ENCODE results near the gene SLAIN2.
A peak's percentile ranks its signal among the peaks of the same experiment; 100 is the strongest.

The SLAIN2 gene

DNA sequence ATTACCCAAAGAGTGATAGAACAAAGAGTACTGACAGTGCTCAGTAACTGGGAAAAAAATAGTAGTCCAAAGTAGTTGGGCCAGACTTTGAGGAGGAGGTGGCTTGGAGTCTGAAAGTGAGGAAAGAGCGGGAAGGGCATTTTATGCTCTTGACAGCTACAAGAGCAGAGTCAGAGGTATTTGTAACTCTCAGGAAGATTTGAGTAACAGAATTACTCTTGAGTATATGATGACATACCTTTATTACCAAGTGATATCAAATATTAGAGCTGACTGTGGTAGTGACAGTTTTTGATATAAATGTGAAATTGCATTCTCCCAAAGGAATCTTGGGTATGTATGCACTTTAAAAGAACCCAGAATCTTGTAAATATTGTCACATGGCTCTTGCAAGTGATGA is 2.2 kb downstream of the SLAIN2 start:
- Mint-ChIP-seq H3K36me3 (peaks cover 14% of the 10 kb centered on the region), H3K4me1 (peaks cover 55% of the 10 kb centered on the region), H3K4me3 (peak overlapping the region; percentile 95), H3K27ac (peak overlapping the region; percentile 99), H3K9me3 (no peaks in the 10 kb centered on the region)
- DNase-seq (ENCODE audit: low spot score in 2 of 2) (no peak), ATAC-seq (no peak)

DNA sequence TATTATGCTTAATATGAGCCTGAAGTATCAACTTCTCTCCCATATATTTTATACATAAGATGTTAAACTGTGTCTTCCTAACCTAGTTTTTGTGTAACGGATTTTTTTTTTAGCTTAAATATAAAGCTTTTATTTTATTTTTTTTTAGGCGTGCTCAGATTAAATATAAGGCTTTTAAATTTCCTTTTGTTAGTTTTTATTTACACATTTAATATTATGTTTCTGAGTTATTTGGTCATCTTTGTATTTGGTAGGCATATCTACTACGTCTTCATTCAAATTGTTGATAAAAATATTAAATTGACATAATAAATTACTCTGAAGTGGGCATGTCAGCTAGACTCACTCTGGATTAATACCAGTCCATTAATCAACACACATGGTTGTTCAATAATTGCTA is 4.2 kb downstream of the SLAIN2 start:
- H3K4me3 Mint-ChIP-seq, result no peak overlapping the region
- no peaks in the 10 kb centered on the region for H3K9me3 Mint-ChIP-seq
- peaks cover 7% of the 10 kb centered on the region for H3K36me3 Mint-ChIP-seq
- peaks cover 58% of the 10 kb centered on the region for H3K4me1 Mint-ChIP-seq
- DNase-seq (ENCODE audit: low spot score in 2 of 2) (no peak), ATAC-seq (no peak)
- no peak overlapping the region for H3K27ac Mint-ChIP-seq

- H3K4me1 Mint-ChIP-seq, result peaks cover 69% of the 10 kb centered on the region
- no peak overlapping the region for H3K4me3 Mint-ChIP-seq
- ATAC-seq (no peak), DNase-seq (ENCODE audit: low spot score in 2 of 2) (no peak)
- no peak overlapping the region for H3K27ac Mint-ChIP-seq
- peaks cover 7% of the 10 kb centered on the region for H3K36me3 Mint-ChIP-seq
- H3K9me3 Mint-ChIP-seq, result no peaks in the 10 kb centered on the region
Measured at GRCh38 chr4:48346594-48346993, 5.3 kb downstream of the SLAIN2 start.

DNA sequence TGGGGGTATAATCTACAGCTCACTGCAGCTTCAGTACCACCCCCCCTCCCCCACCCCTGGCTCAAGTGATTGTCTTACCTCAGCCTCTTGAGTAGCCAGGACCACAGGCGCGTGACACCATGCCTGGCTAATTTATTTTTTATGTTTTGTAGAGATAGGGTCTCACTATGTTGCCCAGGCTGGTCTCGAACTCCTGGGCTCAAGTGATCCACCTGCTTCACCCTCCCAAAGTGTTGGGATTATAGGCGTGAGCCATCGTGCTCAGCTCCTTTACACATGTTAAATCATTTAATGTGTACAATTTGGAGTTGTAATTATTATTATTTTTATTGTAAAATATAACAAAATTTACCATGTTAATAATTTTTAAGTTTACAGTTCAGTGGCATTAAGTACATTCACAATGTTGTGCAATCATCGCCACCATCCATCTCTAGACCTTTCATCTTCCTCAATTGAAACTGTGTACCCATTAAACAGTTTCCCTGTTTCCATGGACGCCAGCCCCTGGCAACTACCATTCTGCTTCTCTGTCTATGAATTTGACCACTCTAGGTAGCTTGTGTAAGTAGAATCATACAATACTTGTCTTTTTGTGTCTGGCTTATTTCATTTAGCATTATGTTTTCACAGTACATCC is 6.1 kb downstream of the SLAIN2 start:
- DNase-seq (ENCODE audit: low spot score in 2 of 2) (no peak), ATAC-seq (no peak)
- H3K4me1 Mint-ChIP-seq, result peaks cover 71% of the 10 kb centered on the region
- H3K9me3 Mint-ChIP-seq, result no peaks in the 10 kb centered on the region
- H3K4me3 Mint-ChIP-seq, result no peak overlapping the region
- H3K27ac Mint-ChIP-seq, result no peak overlapping the region
- peaks cover 2% of the 10 kb centered on the region for H3K36me3 Mint-ChIP-seq

- no peak overlapping the region for H3K27ac Mint-ChIP-seq
- no peaks in the 10 kb centered on the region for H3K36me3 Mint-ChIP-seq
- DNase-seq (ENCODE audit: low spot score in 2 of 2) (no peak), ATAC-seq (peak; percentile 52)
- peaks cover 60% of the 10 kb centered on the region for H3K4me1 Mint-ChIP-seq
- peaks cover 4% of the 10 kb centered on the region for H3K9me3 Mint-ChIP-seq
- H3K4me3 Mint-ChIP-seq, result no peak overlapping the region
Measured at GRCh38 chr4:48350871-48351270, 9.5 kb downstream of the SLAIN2 start.

DNA sequence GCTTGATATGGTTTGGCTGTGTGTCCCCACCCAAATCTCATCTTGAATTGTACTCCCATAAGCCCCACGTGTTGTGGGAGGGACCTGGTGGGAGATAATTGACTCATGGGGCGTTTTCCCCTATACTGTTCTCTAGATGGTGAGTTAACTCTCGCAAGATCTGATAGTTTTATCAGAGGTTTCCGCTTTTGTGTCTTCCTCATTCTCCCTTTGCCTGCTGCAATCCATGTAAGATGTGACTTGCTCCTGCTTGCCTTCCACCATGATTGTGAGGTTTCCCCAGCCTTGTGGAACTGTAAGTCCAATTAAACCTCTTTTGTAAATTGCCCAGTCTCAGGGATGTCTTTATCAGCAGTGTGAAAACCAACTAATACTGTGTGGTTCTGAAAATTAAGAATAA is 11.5 kb downstream of the SLAIN2 start:
- Mint-ChIP-seq H3K36me3 (no peaks in the 10 kb centered on the region), H3K4me3 (no peak overlapping the region), H3K9me3 (peaks cover 4% of the 10 kb centered on the region), H3K4me1 (peaks cover 44% of the 10 kb centered on the region), H3K27ac (no peak overlapping the region)
- ATAC-seq, result no peak
- no peak for DNase-seq (ENCODE audit: low spot score in 2 of 2)

DNA sequence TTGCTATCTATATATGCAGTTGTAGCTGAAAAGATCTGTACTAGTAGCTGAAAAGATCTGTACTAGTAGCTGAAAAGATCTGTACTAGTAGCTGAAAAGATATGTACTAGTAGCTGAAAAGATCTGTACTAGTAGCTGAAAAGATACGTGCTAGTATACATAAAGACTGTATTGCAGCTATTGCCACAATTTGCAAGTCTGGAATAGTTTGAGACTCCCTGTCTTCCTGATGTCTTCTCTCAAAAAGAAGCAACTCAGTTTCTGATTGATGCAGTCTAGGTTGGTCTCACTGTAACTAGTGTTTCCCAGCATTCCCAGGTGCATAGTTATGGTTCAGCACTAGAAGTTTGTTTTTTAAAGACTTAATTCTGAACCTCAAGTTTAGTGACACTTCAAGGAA is 15.0 kb downstream of the SLAIN2 start:
- Mint-ChIP-seq H3K36me3 (peaks cover 11% of the 10 kb centered on the region), H3K4me3 (no peak overlapping the region), H3K27ac (no peak overlapping the region), H3K9me3 (peaks cover 4% of the 10 kb centered on the region), H3K4me1 (peaks cover 35% of the 10 kb centered on the region)
- no peak for DNase-seq (ENCODE audit: low spot score in 2 of 2)
- no peak for ATAC-seq

- H3K4me3 Mint-ChIP-seq, result no peak overlapping the region
- peaks cover 11% of the 10 kb centered on the region for H3K36me3 Mint-ChIP-seq
- DNase-seq (ENCODE audit: low spot score in 2 of 2) (no peak), ATAC-seq (no peak)
- H3K9me3 Mint-ChIP-seq, result no peaks in the 10 kb centered on the region
- peak overlapping the region; percentile 63 for H3K27ac Mint-ChIP-seq
- H3K4me1 Mint-ChIP-seq, result peaks cover 17% of the 10 kb centered on the region
Measured at GRCh38 chr4:48360285-48361011, 19.1 kb downstream of the SLAIN2 start.

GRCh38 chr4:48361012-48361400 is 19.7 kb downstream of the SLAIN2 start:
- peaks cover 11% of the 10 kb centered on the region for H3K36me3 Mint-ChIP-seq
- no peak for ATAC-seq

DNA sequence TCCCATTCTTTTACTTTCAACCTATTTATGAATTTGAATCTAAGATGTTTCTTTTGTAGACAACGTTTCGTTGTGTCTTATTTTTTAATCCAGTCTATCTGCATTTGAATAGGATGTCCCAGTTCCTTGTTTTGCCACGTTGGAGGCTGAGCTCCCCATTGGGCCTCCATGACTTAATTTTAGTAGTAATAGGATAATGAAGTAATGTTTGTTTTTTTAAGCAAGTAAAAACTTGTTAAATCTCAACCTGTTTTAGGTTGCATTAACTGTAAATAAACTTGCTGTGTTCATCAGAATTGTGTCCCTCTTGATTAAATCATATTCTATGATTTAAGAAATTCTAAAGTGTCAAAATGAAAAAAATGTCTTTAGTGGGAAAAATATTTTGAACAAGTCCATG is 25.3 kb downstream of the SLAIN2 start:
- no peak overlapping the region for H3K27ac Mint-ChIP-seq
- no peaks in the 10 kb centered on the region for H3K36me3 Mint-ChIP-seq
- no peak overlapping the region for H3K4me3 Mint-ChIP-seq
- no peak for DNase-seq (ENCODE audit: low spot score in 2 of 2)
- no peak for ATAC-seq
- H3K4me1 Mint-ChIP-seq, result peaks cover 37% of the 10 kb centered on the region
- no peaks in the 10 kb centered on the region for H3K9me3 Mint-ChIP-seq

More at GRCh38 chr4:48361012-48361400, 19.7 kb downstream of the SLAIN2 start:
- H3K27ac Mint-ChIP-seq, result peak overlapping the region; percentile 63
- H3K4me3 Mint-ChIP-seq, result no peak overlapping the region
- no peaks in the 10 kb centered on the region for H3K9me3 Mint-ChIP-seq
- no peak for DNase-seq (ENCODE audit: low spot score in 2 of 2)
- H3K4me1 Mint-ChIP-seq, result peaks cover 20% of the 10 kb centered on the region

GRCh38 chr4:48367016-48367415 is 25.7 kb downstream of the SLAIN2 start:
- DNase-seq (ENCODE audit: low spot score in 2 of 2) (no peak), ATAC-seq (no peak)
- no peaks in the 10 kb centered on the region for H3K9me3 Mint-ChIP-seq
- peak overlapping the region; percentile 6 for H3K27ac Mint-ChIP-seq
- H3K36me3 Mint-ChIP-seq, result no peaks in the 10 kb centered on the region
- H3K4me1 Mint-ChIP-seq, result peaks cover 36% of the 10 kb centered on the region
- no peak overlapping the region for H3K4me3 Mint-ChIP-seq

- no peak overlapping the region for H3K4me3 Mint-ChIP-seq
- ATAC-seq, result no peak
Measured at GRCh38 chr4:48368389-48368788, 27.1 kb downstream of the SLAIN2 start.

DNA sequence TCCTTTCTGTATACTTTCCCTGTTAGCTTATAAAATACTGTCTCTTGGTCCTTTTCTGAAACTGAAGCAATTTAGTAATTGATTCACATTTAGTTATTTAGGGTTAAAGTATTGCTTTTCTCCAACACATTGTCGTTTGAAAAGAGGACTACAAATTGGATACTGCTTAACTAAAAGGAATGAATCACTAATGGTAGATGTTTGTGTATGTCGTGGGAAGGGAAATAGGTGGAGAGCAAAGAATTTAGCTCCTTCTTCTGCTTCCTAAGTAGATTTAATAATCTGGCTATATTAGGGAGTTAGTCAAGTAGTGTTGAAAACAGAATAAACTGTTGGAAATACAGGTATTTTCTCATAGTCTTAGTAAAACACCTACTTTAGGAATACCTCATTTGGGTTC is 27.9 kb downstream of the SLAIN2 start:
- no peak overlapping the region for H3K4me3 Mint-ChIP-seq
- peaks cover 5% of the 10 kb centered on the region for H3K36me3 Mint-ChIP-seq
- DNase-seq (ENCODE audit: low spot score in 2 of 2), result no peak
- ATAC-seq, result no peak
- peaks cover 45% of the 10 kb centered on the region for H3K4me1 Mint-ChIP-seq
- no peaks in the 10 kb centered on the region for H3K9me3 Mint-ChIP-seq
- peak overlapping the region; percentile 9 for H3K27ac Mint-ChIP-seq

More at GRCh38 chr4:48368389-48368788, 27.1 kb downstream of the SLAIN2 start:
- no peak for DNase-seq (ENCODE audit: low spot score in 2 of 2)
- peaks cover 4% of the 10 kb centered on the region for H3K36me3 Mint-ChIP-seq
- peaks cover 42% of the 10 kb centered on the region for H3K4me1 Mint-ChIP-seq
- no peaks in the 10 kb centered on the region for H3K9me3 Mint-ChIP-seq
- no peak overlapping the region for H3K27ac Mint-ChIP-seq

GRCh38 chr4:48369771-48370170 is 28.4 kb downstream of the SLAIN2 start:
- Mint-ChIP-seq H3K9me3 (no peaks in the 10 kb centered on the region), H3K4me3 (no peak overlapping the region), H3K36me3 (peaks cover 5% of the 10 kb centered on the region), H3K27ac (peak overlapping the region; percentile 9), H3K4me1 (peaks cover 50% of the 10 kb centered on the region)
- ATAC-seq, result no peak
- DNase-seq (ENCODE audit: low spot score in 2 of 2), result no peak

DNA sequence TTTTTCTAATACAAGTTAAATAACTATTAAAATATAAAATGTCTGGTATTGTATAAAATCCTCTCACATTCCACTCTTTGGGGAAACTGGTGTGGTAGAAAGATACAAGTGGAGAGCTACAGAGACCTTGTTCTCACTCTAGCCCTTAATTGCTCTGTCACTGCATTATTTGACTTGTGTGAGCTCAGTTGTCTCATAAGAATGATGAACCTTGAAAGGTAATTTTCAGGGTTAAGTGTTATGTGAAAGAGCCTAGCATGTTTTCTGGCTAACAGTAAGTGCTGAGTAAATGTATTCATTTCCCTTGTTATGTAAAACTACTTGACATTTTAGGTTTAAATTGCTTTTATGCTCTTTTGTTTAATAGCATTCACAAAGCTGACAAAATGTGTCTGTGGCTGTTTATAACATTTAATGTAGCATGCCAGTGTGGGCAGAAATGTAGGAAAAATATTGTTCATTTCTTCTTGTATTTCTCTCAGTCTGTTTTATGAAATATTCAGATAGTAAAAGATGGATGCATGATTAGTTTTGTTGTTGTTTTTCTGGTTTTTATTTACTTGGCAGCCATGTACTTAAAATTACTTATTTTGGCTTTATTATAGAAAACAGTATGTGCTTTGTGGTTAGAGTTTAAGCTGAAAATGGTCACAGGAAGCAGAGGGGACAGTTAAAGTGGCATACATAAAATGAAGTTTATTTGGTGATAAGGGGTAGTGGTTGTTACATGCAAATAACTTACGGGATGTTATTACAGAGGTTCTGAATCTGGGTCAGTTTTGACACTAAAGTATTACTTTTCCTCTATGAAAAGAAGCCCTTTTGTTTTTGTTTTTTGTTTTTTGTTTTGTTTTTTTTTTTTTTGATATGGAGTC is 29.2 kb downstream of the SLAIN2 start:
- DNase-seq (ENCODE audit: low spot score in 2 of 2), result no peak
- Mint-ChIP-seq H3K9me3 (no peaks in the 10 kb centered on the region), H3K27ac (peak overlapping the region; percentile 58), H3K4me1 (peaks cover 54% of the 10 kb centered on the region), H3K4me3 (no peak overlapping the region), H3K36me3 (peaks cover 12% of the 10 kb centered on the region)
- no peak for ATAC-seq
